SJSA1 (cell line): ENCODE results near the gene VWC2. TPM values are rescaled to one million over a fixed set of nuclear protein-coding genes. Genes with fewer than 3 reads are reported as not detected.

Source experiments
- DNase-seq, 2 experiments: peaks; one replicate each; pipeline ENCODE4 v3.0.0-alpha.2; 2015 to 2020; ENCODE audit warnings: low spot score in 2 of 2, low read depth in 1 of 2
- H3K27ac ChIP-seq: fragments of 250-450 bp; sonication (Bioruptor Pico); 2 replicates; pipeline ENCODE4 v1.5.1; 2020; ENCODE audit warnings: mild to moderate bottlenecking, moderate library complexity
- H3K27me3 ChIP-seq: fragments of 250-450 bp; sonication (Bioruptor Pico); replicated peaks from 2 replicates; pipeline ENCODE4 v1.5.1; 2020; ENCODE audit warnings: mild to moderate bottlenecking, moderate library complexity
- H3K36me3 ChIP-seq: fragments of 250-450 bp; sonication (Bioruptor Pico); 2 replicates; pipeline ENCODE4 v1.5.1; 2020; ENCODE audit warnings: mild to moderate bottlenecking
- H3K4me1 ChIP-seq: fragments of 250-450 bp; sonication (Bioruptor Pico); replicated peaks from 2 replicates; pipeline ENCODE4 v1.6.1; 2021; ENCODE audit warnings: mild to moderate bottlenecking
- H3K4me3 ChIP-seq: fragments of 250-450 bp; sonication (Bioruptor Pico); 2 replicates; pipeline ENCODE4 v1.5.1; 2020; ENCODE audit warnings: mild to moderate bottlenecking
- H3K9me3 ChIP-seq: fragments of 250-450 bp; sonication (Bioruptor Pico); replicated peaks from 2 replicates; pipeline ENCODE4 v1.5.1; 2020; ENCODE audit warnings: mild to moderate bottlenecking
- total RNA-seq: library from RNA; depleted of rRNA; stranded (reverse); fragments of >200 nt; shearing (Covaris generic); gene quantifications from 2 replicates; pipeline ENCODE4 v1.2.3, GENCODE V29; 2014

VWC2 gene
- total RNA-seq, 1 experiment from 2014 or later = not detected

GRCh38 chr7:49883933-49884332, 110.5 kb downstream of the VWC2 start:
- Histone ChIP-seq H3K27ac (no peak overlapping the region), H3K27me3 (no peaks in the 10 kb centered on the region), H3K4me3 (no peak overlapping the region), H3K36me3 (no peaks in the 10 kb centered on the region), H3K4me1 (no peaks in the 10 kb centered on the region), H3K9me3 (no peaks in the 10 kb centered on the region)
- no peak for DNase-seq

- Histone ChIP-seq H3K9me3 (no peaks in the 10 kb centered on the region), H3K4me3 (no peak overlapping the region), H3K27me3 (no peaks in the 10 kb centered on the region), H3K36me3 (no peaks in the 10 kb centered on the region), H3K4me1 (no peaks in the 10 kb centered on the region), H3K27ac (no peak overlapping the region)
- no peak for DNase-seq
Measured at GRCh38 chr7:49885593-49886285, 112.3 kb downstream of the VWC2 start.

GRCh38 chr7:49892481-49892880, 119.0 kb downstream of the VWC2 start:
- no peak for DNase-seq
- H3K4me3 ChIP-seq = no peak overlapping the region
- H3K4me1 ChIP-seq = no peaks in the 10 kb centered on the region

GRCh38 chr7:49893131-49893530, 119.7 kb downstream of the VWC2 start:
- no peaks in the 10 kb centered on the region for H3K9me3 ChIP-seq

More at GRCh38 chr7:49892481-49892880, 119.0 kb downstream of the VWC2 start:
- Histone ChIP-seq H3K9me3 (no peaks in the 10 kb centered on the region), H3K27me3 (no peaks in the 10 kb centered on the region), H3K27ac (no peak overlapping the region), H3K36me3 (no peaks in the 10 kb centered on the region)

GRCh38 chr7:49894543-49894942, 121.1 kb downstream of the VWC2 start:
- Histone ChIP-seq H3K27ac (no peak overlapping the region), H3K4me1 (no peaks in the 10 kb centered on the region), H3K36me3 (no peaks in the 10 kb centered on the region), H3K4me3 (no peak overlapping the region), H3K9me3 (no peaks in the 10 kb centered on the region), H3K27me3 (no peaks in the 10 kb centered on the region)
- no peak for DNase-seq

More at GRCh38 chr7:49893131-49893530, 119.7 kb downstream of the VWC2 start:
- no peaks in the 10 kb centered on the region for H3K27me3 ChIP-seq
- H3K4me1 ChIP-seq = no peaks in the 10 kb centered on the region
- H3K27ac ChIP-seq = no peak overlapping the region
- no peaks in the 10 kb centered on the region for H3K36me3 ChIP-seq
- no peak for DNase-seq
- no peak overlapping the region for H3K4me3 ChIP-seq

- DNase-seq = no peak
- Histone ChIP-seq H3K27ac (no peak overlapping the region), H3K4me3 (no peak overlapping the region), H3K9me3 (no peaks in the 10 kb centered on the region), H3K36me3 (no peaks in the 10 kb centered on the region), H3K4me1 (no peaks in the 10 kb centered on the region), H3K27me3 (0 out of 2 replicates have a peak, but pooled peaks cover 2% of the 10 kb centered on the region)
Measured at GRCh38 chr7:49911909-49912308, 138.5 kb downstream of the VWC2 start.

GRCh38 chr7:49926720-49927119, 153.3 kb downstream of the VWC2 start:
- H3K9me3 ChIP-seq = peaks cover 5% of the 10 kb centered on the region; the same call in 1 of the 2 replicates
- no peaks in the 10 kb centered on the region for H3K27me3 ChIP-seq
- no peaks in the 10 kb centered on the region for H3K4me1 ChIP-seq
- H3K27ac ChIP-seq = no peak overlapping the region
- H3K4me3 ChIP-seq = no peak overlapping the region
- no peaks in the 10 kb centered on the region for H3K36me3 ChIP-seq
- DNase-seq = no peak

- DNase-seq = no peak
- Histone ChIP-seq H3K4me3 (no peak overlapping the region), H3K9me3 (peaks cover 6% of the 10 kb centered on the region; the same call in 1 of the 2 replicates), H3K4me1 (no peaks in the 10 kb centered on the region), H3K27ac (no peak overlapping the region), H3K27me3 (no peaks in the 10 kb centered on the region), H3K36me3 (no peaks in the 10 kb centered on the region)
Measured at GRCh38 chr7:49927631-49928030, 154.2 kb downstream of the VWC2 start.

- no peak overlapping the region for H3K27ac ChIP-seq
- no peak for DNase-seq
- H3K36me3 ChIP-seq = no peaks in the 10 kb centered on the region
- peaks cover 6% of the 10 kb centered on the region; the same call in 1 of the 2 replicates for H3K9me3 ChIP-seq
- H3K27me3 ChIP-seq = no peaks in the 10 kb centered on the region
- no peaks in the 10 kb centered on the region for H3K4me1 ChIP-seq
- H3K4me3 ChIP-seq = no peak overlapping the region
Measured at GRCh38 chr7:49928787-49929186, 155.3 kb downstream of the VWC2 start.

GRCh38 chr7:49931627-49932026, 158.2 kb downstream of the VWC2 start:
- Histone ChIP-seq H3K9me3 (peaks cover 6% of the 10 kb centered on the region; the same call in 1 of the 2 replicates), H3K27me3 (no peaks in the 10 kb centered on the region), H3K4me3 (no peak overlapping the region), H3K36me3 (no peaks in the 10 kb centered on the region), H3K27ac (no peak overlapping the region), H3K4me1 (no peaks in the 10 kb centered on the region)
- no peak for DNase-seq

GRCh38 chr7:49937608-49938007, 164.2 kb downstream of the VWC2 start:
- Histone ChIP-seq H3K27ac (no peak overlapping the region), H3K27me3 (no peaks in the 10 kb centered on the region), H3K9me3 (no peaks in the 10 kb centered on the region), H3K4me3 (no peak overlapping the region), H3K4me1 (no peaks in the 10 kb centered on the region), H3K36me3 (no peaks in the 10 kb centered on the region)
- DNase-seq = no peak
